ENCODE results near the gene WDFY1.

The WDFY1 gene

GRCh38 chr2:223865124-223865523 is 80.0 kb downstream of the WDFY1 start:
- Histone ChIP-seq H3F3A (ENCODE audit: insufficient read depth, low read length) (no peaks in the 10 kb centered on the region), H3K9me3 (ENCODE audit: low read length) (no peaks in the 10 kb centered on the region), H3K9me2 (ENCODE audit: low read depth, low read length) (no peaks in the 10 kb centered on the region), H3K4me2 (ENCODE audit: low read length) (no peak overlapping the region), H3K27me3 (ENCODE audit: insufficient read depth, low read length) (no peaks in the 10 kb centered on the region), H3K4me1 (ENCODE audit: insufficient read depth, low read length, severe bottlenecking) (no peaks in the 10 kb centered on the region), H2AFZ (ENCODE audit: low read length) (no peak overlapping the region), H3K9ac (ENCODE audit: low read length) (no peak overlapping the region), H4K20me1 (ENCODE audit: insufficient read depth, low read length) (no peaks in the 10 kb centered on the region), H3K4me3 (ENCODE audit: low read depth, low read length, poor library complexity, severe bottlenecking) (no peak overlapping the region), H3K27ac (ENCODE audit: low read depth, low read length, poor library complexity, severe bottlenecking) (no peak overlapping the region), H3K79me2 (ENCODE audit: insufficient read depth, low read length) (no peaks in the 10 kb centered on the region), H3K36me3 (ENCODE audit: insufficient read depth, low read length) (no peaks in the 10 kb centered on the region; the same call in 1 of the 2 replicates)
- TF ChIP-seq CTCF (IDR thresholded peaks at IDR 0.05; ENCODE audit: low read length) = no peak
- no peak for TF ChIP-seq EZH2 (IDR thresholded peaks at IDR 0.05; ENCODE audit: borderline replicate concordance, low read length)

- TF ChIP-seq CTCF (IDR thresholded peaks at IDR 0.05; ENCODE audit: low read length) (no peak), EZH2 (IDR thresholded peaks at IDR 0.05; ENCODE audit: borderline replicate concordance, low read length) (no peak)
- Histone ChIP-seq H4K20me1 (ENCODE audit: insufficient read depth, low read length) (no peaks in the 10 kb centered on the region), H3K9me2 (ENCODE audit: low read depth, low read length) (no peaks in the 10 kb centered on the region), H3K4me1 (ENCODE audit: insufficient read depth, low read length, severe bottlenecking) (no peaks in the 10 kb centered on the region), H3K27me3 (ENCODE audit: insufficient read depth, low read length) (no peaks in the 10 kb centered on the region), H3K9ac (ENCODE audit: low read length) (no peak overlapping the region), H3K9me3 (ENCODE audit: low read length) (no peaks in the 10 kb centered on the region), H3K36me3 (ENCODE audit: insufficient read depth, low read length) (no peaks in the 10 kb centered on the region; the same call in 1 of the 2 replicates), H3F3A (ENCODE audit: insufficient read depth, low read length) (no peaks in the 10 kb centered on the region), H3K27ac (ENCODE audit: low read depth, low read length, poor library complexity, severe bottlenecking) (no peak overlapping the region), H3K79me2 (ENCODE audit: insufficient read depth, low read length) (no peaks in the 10 kb centered on the region), H2AFZ (ENCODE audit: low read length) (no peak overlapping the region), H3K4me3 (ENCODE audit: low read depth, low read length, poor library complexity, severe bottlenecking) (no peak overlapping the region), H3K4me2 (ENCODE audit: low read length) (no peak overlapping the region)
Measured at GRCh38 chr2:223863491-223863890, 81.6 kb downstream of the WDFY1 start.

GRCh38 chr2:223860809-223861738 is 84.1 kb downstream of the WDFY1 start:
- Histone ChIP-seq H3K27me3 (ENCODE audit: insufficient read depth, low read length) (no peaks in the 10 kb centered on the region), H3K4me3 (ENCODE audit: low read depth, low read length, poor library complexity, severe bottlenecking) (no peak overlapping the region), H3K4me1 (ENCODE audit: insufficient read depth, low read length, severe bottlenecking) (no peaks in the 10 kb centered on the region), H3K9me2 (ENCODE audit: low read depth, low read length) (no peaks in the 10 kb centered on the region), H3K79me2 (ENCODE audit: insufficient read depth, low read length) (no peaks in the 10 kb centered on the region), H3F3A (ENCODE audit: insufficient read depth, low read length) (no peaks in the 10 kb centered on the region), H3K4me2 (ENCODE audit: low read length) (no peak overlapping the region), H3K9me3 (ENCODE audit: low read length) (no peaks in the 10 kb centered on the region), H2AFZ (ENCODE audit: low read length) (no peak overlapping the region), H3K27ac (ENCODE audit: low read depth, low read length, poor library complexity, severe bottlenecking) (no peak overlapping the region), H3K9ac (ENCODE audit: low read length) (no peak overlapping the region), H3K36me3 (ENCODE audit: insufficient read depth, low read length) (no peaks in the 10 kb centered on the region; the same call in 1 of the 2 replicates), H4K20me1 (ENCODE audit: insufficient read depth, low read length) (no peaks in the 10 kb centered on the region)
- no peak for TF ChIP-seq EZH2 (IDR thresholded peaks at IDR 0.05; ENCODE audit: borderline replicate concordance, low read length)
- no peak for TF ChIP-seq CTCF (IDR thresholded peaks at IDR 0.05; ENCODE audit: low read length)
